RCC 7860 (cell line): ENCODE measurements around the gene OTUD4.
A peak's percentile ranks its signal among the peaks of the same experiment; 100 is the strongest.
"Not testable (repeated sequence)": the region's sequence is repeated elsewhere in the genome, so short reads cannot be mapped to it uniquely, and the experiment has no call there.

Experiments
- DNase-seq: peaks from one replicate; pipeline ENCODE4 v3.0.0-alpha.2; 2015; ENCODE audit warnings: low spot score
- FAIRE-seq: peaks from 2 replicates; lab custom pipeline; 2012; peaks lifted over from hg19 to GRCh38; lab: Jason Lieb, UNC

OTUD4 gene

GRCh38 chr4:145179281-145179860 is 1.0 kb downstream of the OTUD4 start:
- DNase-seq = peak; percentile 11
- no peak for FAIRE-seq

- FAIRE-seq = no peak
- DNase-seq = no peak
These were observed 1.6 kb downstream of the OTUD4 start for GRCh38 chr4:145178740-145179280.

DNA sequence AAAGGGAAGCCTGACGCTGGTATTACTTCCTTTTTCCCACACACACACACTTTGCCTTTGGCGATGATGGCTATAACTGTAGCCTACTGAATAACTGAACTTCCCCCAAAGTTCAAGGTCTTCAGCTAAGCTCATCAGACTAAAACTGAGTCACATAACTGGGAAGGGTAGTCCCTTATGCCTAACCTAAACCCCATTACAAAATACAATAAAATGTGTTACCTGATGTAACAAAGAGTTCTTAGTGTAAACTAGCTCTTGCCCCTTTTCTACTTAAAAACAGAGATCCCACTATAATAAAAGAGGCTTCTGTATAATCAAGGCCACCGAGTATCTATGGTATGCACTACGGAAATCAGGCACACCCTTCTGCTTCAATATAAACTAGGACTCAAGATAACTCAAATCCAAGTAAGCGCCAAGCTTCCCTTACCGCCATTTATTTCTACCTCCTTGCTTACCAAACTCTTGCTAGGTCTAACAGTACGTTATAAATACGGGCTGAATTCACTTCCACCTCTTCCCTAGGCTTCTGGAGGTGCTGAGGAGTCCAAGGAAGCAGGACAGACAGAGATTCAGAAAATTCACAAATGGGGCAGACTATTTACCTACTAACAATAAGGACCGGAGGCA is 2.4 kb downstream of the OTUD4 start:
- DNase-seq (no peak), FAIRE-seq (no peak)

DNA sequence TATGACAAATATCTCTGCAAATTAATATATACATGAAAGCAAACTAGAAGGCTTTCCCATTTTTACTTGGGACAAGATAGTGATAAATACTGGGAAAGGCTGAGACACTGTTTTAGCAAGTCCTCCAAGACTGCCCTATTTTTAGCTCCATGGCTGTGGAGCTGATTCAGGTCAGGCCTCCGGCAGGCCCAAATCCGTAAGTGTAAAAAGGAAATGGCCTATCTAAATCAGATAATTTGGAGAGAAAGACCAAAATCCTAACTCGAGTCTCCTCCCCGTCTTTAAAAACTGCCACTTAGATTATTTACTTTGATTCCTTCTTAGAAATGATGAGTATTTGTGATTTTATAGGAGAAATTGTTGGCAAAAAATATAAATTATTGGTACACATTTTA is 2.9 kb downstream of the OTUD4 start:
- no peak for FAIRE-seq

DNA sequence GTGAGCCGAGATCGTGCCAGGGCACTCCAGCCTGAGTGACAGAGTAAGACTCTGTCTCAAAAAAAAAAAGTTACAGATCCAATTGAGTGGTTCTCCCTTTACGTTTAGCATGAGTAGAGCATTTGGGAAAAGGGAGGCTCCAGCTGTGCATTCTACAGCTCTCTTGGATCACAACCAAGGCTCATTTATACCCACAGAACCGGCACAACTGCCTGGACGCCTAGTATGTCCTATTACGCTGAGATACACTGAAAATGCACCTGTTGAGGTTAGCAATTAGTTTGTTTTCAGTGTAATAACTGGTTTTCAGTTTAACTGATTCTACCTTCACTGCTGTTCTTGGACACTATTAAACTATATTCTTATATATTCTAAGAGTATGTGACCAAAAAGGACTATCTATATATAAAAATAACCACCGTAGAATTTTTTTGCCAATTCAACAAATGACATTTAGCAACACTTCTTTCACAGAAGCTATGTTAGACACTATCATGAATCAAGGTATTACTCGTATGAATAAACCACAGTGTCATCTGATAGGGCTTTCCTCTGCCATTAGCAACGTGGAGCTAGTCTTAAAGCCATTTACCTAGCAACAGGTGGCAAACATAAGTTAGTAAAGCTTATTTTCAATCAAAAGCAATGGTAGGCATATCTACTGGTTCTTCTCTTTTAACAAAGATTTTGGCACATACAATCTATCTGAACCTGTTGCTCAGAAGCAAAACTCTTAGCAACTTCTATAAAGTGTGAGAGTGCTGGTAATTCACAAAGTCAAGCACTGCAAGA is 3.6 kb downstream of the OTUD4 start:
- FAIRE-seq (no peak), DNase-seq (no peak)

More for the DNA sequence above, 2.9 kb downstream of the OTUD4 start:
- no peak for DNase-seq

GRCh38 chr4:145171911-145172310 is 8.5 kb downstream of the OTUD4 start:
- DNase-seq (no peak), FAIRE-seq (no peak)

DNA sequence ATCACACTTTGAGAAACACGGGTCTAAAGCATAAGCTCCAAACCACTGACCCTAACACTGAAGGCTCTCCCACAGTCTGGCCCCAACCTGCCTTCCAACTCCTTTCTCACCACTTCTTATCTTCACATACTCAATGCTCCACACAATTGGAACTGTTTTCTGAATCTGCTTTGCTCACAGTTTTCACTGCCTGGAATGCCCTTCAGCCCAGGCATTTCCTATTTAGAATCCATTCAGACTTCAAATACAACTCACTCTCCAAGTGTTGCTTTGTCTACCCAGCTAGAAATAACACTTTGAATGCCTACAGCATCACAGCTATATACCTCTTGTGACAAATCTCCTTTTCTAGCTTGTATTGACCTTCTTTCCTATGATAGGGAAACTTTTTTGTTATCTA is 10.2 kb downstream of the OTUD4 start:
- DNase-seq = no peak
- FAIRE-seq = no peak

GRCh38 chr4:145168581-145169187 is 11.7 kb downstream of the OTUD4 start:
- no peak for FAIRE-seq
- no peak for DNase-seq

DNA sequence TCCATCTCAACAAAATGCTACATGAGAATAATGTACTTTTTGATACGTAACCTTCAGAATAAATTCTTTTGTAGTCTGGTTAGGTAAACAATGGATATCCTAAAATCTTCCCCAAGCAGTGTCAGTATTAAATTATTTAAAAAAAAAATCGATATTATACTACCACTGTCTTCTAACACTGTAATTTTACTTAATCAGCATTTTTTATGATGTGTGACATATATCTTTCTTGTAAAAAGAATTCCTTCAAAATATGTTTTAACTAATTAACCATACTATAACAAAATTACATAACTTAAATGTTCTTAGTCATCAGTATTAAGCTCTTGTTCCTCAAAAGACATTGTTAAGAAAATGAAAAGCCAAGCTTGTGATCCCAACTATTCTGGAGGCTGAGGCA is 12.5 kb downstream of the OTUD4 start:
- no peak for DNase-seq
- no peak for FAIRE-seq

DNA sequence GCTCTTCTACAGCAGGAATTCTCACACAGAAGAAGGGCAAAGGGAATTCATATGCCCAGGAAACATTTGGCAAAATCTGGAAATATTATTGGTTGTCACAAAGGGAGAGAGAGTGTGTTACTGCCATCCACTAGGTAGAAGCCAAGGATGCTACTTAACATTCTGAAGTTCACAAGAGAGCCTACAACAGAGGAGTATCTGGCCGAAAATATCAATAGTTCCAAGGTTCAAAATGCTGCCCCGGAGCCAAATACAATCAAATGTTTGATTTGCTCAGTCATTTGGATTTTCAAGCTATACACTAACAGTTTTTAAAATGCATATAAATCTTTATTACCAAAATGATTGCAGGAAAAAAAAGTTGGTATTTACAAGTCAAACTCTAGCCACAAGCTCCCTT is 18.8 kb downstream of the OTUD4 start:
- FAIRE-seq = no peak
- DNase-seq = no peak

DNA sequence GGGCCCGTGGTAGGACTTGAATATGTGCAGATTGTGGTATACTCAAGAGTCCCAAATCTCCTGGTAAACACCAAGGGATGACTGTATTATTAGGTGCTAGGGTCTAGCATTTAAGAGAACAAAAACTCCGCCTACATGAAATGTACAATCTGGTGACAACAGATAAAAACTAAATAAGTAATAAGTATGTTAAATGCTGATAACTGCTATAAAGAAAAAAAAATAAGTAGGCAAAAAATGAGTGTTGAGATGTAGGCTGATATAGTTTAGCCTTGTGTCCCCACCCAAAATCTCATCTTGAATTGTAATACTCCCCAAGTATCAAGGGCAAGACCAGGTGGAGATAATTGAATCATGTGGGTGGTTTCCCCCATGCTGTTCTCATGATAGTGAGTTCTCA is 23.4 kb downstream of the OTUD4 start:
- FAIRE-seq = no peak
- DNase-seq = no peak

DNA sequence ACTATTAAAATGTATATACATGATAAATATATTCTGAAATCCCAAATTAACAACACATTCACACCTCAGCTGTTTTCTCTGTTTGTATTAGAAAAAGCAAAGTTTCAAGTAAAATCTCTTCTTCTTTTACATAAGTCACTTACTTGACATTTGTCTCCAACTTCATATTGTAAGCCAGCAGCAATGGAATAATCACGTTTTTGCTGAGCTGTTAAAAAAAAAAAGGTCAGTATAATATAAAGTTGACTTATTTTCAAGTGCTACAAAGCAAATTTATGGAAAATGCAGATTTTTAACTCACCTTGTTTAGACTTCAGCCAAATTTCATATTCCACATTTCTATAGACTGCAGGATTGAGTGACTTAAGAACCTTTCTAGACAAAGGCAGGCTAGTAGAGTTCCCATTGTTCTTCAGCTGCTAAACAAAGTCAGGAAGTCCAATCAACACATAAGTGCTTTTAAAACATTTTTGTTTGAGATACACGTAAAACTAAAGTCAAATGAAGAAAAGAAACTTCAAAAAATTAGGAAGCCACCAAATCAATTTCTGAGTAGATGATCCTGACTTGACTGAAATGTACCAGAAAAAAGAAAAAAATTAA is 25.0 kb downstream of the OTUD4 start:
- FAIRE-seq (no peak), DNase-seq (no peak)

DNA sequence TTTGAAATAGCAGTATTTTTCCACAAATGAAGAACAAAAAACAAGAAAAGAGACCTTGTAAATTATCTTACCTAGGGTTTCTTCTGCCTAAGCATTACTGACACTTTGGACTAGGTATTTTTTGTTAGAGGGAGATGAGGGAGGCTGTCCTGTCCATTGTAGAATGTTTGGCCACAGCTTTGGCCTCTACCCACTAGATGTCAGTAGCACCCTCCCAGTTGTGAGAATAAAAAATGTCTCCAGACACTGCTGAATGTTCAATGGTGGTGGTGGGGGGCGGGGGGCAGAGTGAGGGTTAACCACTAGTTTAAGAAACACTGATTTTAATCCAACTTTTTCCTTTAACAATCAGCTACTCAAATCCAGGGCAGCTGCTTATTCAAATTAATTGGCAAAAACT is 25.8 kb downstream of the OTUD4 start:
- FAIRE-seq (no peak), DNase-seq (no peak)

GRCh38 chr4:145153904-145154298 is 26.5 kb downstream of the OTUD4 start:
- no peak for FAIRE-seq
- no peak for DNase-seq

- FAIRE-seq (no peak), DNase-seq (no peak)
These were observed 27.0 kb downstream of the OTUD4 start for GRCh38 chr4:145153181-145153903.

GRCh38 chr4:145148980-145149379 is 31.4 kb downstream of the OTUD4 start:
- FAIRE-seq = no peak
- DNase-seq = no peak

GRCh38 chr4:145136219-145136618 is 44.2 kb downstream of the OTUD4 start:
- FAIRE-seq = not testable (repeated sequence)

DNA sequence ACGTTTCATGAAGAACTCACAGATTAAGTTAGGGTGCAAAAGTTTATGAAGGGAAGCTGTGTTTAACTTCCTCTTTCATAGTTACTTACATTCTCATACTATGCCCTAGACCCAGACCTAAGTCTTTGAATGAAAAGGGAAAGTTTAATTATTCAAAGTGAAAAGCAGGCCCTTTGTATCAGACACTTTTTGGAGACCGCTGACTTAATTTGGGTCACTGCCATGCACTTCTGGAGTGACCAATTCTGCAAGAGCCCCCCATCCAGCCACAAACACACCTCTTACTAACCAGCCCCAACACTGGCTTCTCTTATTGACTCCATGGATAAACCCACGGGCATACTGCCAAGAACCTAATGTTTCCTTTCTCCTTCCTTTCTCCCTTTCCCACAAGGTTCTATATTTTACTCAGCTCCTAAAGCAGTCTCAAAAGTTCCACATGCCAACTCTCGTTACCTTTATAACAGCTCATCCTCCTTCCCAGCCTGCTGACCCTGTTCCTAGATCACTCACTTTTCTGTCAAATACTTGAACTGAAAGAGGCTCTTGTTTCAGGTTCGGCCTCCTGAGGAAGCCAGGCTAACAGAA is 47.8 kb downstream of the OTUD4 start:
- FAIRE-seq = no peak

More at GRCh38 chr4:145136219-145136618, 44.2 kb downstream of the OTUD4 start:
- DNase-seq = not testable (repeated sequence)

DNA sequence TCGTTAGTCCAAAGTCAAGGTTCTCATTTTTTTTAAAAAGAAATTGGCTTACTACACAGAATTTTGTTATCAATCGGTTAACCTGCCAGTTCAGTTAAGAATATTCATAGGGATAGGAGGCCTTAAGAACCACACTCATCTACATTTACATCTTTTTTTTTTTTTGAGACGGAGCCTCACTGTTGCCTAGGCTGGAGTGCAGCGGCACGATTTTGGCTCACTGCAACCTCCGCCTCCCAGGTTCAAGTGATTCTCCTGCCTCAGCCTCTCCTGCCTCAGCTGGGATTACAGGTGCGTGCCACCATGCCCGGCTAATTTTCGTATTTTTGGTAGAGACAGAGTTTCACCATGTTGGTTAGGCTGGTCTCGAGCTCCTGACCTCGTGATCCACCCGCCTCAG is 48.5 kb downstream of the OTUD4 start:
- DNase-seq (no peak), FAIRE-seq (no peak)

More for the DNA sequence above, 47.8 kb downstream of the OTUD4 start:
- DNase-seq = no peak
